Esophagus mucosa (tissue), 1 donor: ENCODE results near the gene KCNN2. TPM values are rescaled to one million over a fixed set of nuclear protein-coding genes. Genes with fewer than 3 reads are reported as not detected.
"Not testable (repeated sequence)": the region's sequence is repeated elsewhere in the genome, so short reads cannot be mapped to it uniquely, and the experiment has no call there.

Experiments
- ATAC-seq: fragments of 200-7000 bp; cut with Tn5 transposase; one replicate; pipeline ENCODE4 v1.9.1; 2020
- total RNA-seq: library from RNA; stranded (reverse); gene quantifications from one replicate; pipeline ENCODE4 v1.2.4, GENCODE V29; 2023
- donor health status: DM: yes; HTN: yes; CAD: no.

KCNN2 gene
- total RNA-seq, 1 donor from 2014 or later: 0.36 TPM

DNA sequence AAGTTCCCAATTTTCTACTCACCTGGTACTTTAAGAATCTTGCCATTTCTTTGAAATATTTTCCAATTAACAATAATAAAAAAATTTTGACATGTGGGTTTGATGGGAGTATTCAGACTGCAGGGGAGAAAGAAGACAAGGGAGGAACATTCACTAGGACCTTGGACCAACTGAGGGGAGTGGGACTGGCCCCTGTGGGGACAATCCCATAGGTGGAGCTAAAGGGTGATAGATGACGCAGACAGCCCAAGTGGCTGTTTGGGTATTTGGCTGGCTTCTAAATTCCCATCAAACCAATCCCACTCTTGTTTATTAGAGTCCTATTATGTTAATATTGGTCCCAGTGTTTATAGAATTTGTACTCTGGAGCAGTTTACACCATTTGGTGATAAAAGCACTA is 65.3 kb downstream of the KCNN2 start:
- no peak for ATAC-seq

DNA sequence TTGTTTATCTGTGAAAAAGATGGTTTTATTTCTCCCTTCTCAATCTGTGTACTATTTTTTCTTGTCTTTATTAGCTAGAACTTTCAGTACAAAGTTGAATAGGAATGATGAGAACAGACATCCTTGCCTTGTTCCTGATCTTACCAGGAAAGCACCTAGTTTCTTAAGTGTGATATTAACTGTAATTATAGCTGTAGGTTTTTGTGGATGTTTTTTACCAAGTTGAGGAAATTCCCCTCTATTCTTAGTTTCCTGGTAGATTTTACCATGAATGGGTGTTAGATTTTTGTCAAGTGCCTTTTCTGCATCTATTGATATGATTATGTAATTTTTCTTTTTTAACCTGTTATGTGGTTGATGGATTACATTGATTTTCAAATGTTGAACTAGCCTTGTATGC is 68.7 kb downstream of the KCNN2 start:
- ATAC-seq: no peak

DNA sequence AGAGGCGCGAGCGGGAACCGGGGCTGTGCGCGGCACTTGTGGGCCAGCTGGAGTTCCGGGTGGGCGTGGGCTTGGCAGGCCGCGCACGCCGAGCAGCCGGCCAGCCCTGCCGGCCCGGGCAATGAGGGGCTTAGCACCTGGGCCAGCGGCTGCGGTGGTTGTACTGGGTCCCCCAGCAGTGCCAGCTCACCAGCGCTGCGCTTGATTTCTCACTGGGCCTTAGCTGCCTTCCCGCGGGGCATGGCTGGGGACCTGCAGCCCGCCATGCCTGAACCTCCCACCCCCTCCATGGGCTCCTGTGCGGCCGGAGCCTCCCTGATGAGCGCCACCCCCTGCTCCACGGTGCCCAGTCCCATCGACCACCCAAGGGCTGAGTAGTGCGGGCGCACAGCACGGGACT is 70.8 kb downstream of the KCNN2 start:
- ATAC-seq: not testable (repeated sequence)

DNA sequence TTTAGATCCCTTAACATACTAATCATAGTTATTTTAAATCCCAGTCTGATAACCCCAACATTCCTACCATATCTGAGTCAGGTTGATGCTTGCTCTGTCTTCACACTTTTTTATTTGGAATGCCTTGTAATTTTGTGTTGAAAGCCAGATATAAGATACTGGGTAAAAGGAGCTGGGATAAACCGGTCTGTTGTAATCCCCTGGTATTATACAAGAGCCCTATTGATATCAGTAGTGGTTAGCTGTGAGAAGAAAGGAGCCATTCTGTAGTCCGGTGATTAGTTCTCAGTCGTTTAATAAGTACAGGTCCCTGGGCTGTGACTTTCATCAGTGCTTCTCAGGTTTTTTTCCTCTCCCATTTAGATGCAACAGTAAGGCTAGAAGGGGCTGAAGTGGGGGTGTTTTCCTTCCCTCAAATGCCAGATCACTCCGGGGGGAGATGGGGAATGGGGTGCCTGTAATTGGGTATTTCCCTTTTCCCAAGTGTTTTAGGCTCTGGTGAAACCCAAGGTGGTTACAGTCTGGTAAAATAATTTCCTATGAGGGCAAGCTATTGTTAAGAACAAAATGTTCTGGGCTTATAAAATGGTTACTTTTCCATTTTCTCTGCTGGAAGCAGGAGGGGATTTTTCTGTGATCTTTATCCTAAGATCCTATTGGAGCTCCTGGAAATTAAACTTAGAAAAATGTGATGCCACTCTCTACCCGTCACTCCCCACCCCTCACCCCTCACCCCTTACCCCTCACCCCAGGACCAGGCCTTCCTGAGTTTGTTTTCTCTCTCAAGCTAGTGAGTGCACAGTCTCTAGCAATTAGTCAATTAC is 72.7 kb downstream of the KCNN2 start:
- ATAC-seq: no peak

DNA sequence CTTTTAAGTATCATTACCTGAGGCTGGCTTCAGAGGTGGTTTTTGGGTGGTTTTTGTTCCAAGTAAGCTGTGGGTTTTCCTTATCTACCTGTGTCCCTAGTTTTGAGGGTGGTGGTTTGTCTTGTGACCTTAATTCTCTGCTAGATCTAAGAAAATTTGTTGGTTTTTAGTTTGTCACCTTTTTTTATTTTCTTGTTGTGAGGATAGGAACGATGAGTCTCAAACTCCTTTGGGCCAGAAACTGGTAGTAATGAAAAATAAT is 73.3 kb downstream of the KCNN2 start:
- ATAC-seq: no peak

DNA sequence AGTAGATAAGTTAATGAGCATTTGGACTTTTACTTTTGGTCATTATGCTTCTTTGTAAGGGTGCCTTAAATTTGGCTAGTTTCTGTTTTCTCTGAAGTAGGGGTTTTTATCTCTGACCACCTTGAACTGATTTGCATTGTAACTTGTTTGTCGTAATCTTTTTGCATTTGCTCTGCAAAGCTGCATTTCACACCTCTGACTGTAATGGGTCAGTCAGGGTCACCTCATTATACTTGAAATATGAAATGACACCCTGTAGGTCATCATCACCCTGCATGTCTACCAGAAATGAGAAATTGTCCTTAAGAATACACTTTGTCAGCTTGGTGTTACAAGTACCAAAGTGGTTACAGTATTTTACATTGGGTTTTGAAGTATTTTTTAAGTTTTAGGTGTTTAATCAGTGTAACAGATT is 74.0 kb downstream of the KCNN2 start:
- ATAC-seq: no peak

DNA sequence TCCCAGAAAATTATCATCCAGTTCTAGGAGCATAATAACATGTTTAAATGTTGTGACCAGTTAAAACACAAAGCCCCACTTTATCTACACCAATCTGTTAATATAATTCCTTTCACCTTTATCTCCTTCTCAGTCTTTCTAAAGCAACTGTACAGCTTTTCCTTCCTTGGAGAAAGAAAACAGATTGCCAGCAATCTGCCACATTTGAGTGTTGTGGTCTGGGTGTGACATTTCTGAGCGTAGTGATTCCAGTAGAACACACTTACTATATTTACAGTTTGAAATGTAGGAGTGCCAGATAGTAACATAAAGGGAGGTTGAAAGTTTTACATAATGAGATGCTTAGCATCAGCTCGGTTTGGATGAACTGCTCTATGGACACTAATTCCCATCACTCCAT is 76.1 kb downstream of the KCNN2 start:
- no peak for ATAC-seq

DNA sequence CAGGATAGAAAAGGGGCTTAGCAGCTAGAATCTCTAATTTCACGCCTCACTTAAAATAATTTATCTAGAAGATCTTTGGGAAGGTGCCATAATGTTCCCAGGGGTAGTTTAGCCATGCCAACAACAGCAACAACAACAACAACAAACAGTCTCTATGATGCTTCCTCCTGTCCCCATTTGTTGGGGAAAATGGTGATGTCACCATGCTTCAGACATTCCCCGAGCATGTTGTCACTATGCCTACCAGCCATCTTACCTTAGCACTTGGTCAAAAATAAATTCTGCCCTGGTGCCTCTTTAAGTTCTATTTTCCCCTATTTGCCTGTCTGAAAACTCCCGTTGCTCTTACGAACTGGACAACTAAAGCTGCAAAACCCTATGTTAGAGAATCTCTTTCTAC is 76.6 kb downstream of the KCNN2 start:
- ATAC-seq: no peak

DNA sequence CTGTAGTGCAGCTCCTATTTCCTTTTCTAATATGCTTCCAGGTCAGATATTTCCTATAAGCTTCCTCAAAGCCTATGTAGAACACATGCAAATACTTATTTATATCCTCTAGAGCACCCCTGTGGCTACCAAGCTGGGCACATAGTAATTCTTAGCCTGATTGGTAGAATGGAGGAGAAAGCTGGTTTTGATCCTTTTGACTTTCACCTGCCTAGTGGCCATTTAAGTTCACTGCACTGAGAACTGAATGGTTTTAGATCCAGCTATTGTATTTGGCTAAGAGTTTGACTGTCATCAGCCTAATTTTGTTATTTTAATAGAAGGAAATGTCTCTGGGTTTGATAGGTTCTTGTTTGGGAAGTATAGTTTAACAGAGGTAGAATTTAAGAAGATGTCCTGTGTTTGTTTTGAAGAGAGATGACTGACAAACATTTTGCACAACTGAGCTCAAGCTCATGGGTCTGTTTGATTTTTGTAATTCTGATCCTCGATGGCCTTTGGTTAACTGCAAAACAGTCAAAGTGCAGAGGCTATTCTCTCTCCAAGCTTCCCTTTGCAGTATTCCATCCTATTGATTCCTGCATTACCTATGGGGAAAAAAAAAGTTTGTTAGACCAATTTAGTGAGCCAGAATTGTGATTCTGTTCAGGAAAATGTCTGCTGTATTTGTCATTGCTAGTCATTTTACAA is 85.4 kb downstream of the KCNN2 start:
- ATAC-seq: no peak

DNA sequence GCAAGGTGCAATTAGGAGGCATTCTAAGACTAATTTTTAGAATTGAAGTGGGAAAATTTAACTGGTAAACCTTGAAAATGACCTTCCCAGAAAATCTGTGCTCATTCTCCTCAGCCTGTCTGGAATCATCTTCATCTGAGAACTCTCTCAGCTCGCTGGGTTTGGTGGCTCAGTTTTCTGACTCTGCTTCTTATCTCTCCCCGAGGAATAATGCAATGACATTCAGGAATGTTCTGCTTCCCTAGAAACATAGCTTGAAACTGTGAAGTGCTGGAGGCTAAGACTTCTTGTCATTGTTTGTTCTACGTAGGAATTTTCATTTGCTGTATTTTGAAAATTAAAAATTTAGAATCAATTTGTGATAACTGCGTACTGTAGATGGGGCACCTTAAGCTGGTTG is 86.6 kb downstream of the KCNN2 start:
- no peak for ATAC-seq

DNA sequence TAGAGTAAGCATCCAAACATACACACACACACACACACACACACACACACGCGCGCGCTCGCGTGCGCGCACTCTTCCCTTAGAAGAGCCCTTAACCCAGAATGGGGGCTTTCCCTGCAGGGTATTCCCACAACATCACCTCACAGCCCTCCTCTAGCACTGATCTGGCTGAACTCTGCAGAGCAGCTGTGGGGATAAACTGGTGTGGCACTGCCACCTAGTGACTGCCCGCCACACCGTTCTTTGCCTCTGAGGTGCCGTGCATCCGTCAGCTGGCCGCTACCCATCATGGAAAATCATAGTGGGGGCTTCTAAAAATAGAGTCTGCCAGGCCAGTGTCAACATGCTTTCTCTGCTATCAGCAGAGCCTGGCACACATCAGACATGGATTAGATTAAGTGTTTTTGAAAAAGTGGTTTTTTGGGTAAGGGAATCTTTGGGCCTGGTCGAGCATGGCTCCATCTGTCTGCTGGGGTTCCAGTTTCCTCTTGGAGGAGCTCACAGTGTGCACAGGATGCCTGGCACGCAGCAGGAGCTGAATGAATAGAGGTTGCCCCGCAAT is 88.1 kb downstream of the KCNN2 start:
- ATAC-seq: peak; percentile 86

DNA sequence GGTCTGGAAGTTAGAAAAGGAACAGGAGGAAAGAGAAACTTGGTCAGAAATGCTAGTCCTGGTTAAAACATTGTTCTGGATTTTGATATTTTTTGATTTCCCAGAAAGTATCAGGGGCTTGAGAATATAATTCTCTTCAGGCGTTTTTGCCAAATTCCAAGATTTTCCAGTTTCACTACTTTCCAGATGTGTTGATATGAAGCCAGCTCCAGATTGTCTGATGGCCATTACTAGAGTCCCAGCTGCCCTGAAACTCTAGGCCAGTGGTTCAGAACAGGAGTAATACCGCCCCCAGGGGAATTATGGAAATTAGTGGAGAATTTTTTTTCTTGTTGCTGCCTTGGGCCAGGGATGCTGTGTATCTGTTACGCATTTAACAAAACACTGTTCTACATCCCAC is 88.6 kb downstream of the KCNN2 start:
- ATAC-seq: no peak

DNA sequence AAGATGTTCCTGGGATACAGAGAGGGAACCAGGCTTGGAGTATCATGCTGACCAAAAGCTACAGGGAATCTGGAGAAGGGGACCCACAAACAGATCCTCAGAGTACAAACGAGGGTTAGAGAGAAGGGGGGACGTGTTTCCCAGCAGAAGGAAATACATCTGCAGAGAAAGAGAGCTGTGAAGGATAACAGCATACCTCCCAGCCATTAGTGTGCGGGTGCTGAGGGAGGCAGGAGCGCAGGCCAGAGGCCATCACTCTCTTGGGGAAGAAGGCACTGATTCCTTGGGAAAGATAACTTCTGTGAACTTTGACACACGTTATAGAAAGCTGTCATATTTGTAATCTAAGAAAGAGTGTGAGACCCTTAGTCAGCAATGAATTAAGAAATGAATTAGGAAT is 96.9 kb downstream of the KCNN2 start:
- ATAC-seq: no peak

DNA sequence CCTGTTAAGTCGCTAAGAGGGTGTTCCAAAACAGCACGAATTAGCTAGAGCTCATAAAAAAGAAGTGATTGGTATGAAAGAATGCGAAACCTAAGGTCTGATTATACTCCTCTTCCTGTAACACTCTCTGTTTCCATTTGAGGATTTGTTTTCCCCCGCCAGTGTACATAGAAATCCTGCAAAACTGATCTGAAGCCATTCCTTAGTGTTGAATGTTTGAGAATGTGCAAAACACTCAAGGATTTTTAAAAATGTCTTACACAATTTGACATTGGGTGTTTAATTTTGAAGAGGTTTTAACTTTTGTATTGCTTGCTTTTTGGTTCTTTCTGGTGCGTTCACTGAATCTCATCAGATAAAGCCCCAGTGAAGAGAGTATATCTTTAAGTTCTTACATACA is 105.3 kb downstream of the KCNN2 start:
- ATAC-seq: no peak

DNA sequence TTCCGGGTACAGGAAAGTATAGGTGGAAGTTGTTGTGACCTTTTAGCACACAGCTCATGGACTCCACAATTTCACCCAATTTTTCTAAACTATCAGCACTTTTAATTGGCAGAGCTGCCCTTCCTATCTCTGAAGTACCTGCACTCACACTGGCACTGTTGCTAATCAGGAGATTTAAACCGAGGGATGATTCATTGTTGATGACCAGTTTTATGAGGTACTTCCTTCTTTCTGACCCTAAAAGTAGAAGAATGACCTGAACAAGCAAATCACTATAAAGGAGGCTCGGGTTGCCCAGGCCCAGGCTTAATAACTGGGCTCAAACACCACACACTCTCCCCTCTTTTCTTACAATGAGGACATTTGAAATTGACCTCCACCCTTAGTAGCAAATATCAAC is 105.9 kb downstream of the KCNN2 start:
- ATAC-seq: no peak

DNA sequence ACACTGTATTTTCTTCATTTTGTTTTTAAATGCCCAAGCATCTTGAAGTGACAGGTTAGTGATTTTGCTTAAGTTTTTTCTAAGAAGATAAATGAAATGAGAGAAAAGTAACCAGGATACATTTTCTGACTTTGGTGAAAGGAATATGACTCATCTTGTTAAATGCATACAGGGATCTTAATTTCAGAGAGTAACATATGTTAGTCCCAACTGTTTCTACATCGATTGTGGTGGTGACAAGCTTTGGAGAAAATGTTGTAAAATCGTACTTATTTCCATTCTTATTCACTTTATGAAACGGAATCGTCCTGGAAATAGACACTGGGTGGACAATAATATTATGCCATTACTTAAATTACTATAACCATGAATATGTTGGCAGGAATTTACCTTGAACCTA is 107.5 kb downstream of the KCNN2 start:
- ATAC-seq: no peak

DNA sequence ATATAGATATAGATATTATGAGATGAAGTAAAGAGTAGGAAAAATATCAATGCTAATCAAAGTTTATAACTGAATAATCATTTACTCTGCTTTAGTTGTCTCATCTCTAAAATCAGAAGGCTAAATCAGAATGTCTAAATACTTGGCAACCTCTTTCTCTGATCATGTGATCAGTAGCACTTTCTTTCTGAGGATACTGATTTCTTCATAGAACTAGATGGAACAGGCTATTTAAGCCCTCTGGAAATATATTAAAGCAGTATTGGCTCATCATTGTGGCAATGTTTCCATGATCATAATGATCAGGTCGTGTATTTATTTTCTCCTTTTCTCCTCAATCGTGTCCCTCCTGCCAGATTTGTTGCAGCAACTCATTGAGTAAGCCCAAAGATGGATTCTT is 109.7 kb downstream of the KCNN2 start:
- no peak for ATAC-seq

DNA sequence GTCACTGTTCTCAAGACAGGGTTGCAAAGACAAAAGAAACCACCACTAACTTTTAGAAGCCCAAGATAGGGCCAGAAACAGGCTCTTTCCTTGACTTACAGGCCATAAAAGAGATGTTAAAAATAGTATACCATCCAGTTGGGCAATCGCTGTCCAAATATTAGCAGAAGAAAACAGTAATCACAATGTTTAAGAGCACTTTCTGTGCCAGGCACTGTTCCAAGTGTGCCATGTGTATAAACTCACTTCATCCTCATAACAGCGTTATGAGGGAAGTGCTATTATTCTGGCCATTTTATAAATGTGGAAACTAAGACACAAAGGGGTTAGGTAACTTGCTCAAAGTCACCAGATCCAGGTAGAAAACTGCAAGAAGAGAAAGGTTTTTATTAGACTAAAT is 111.7 kb downstream of the KCNN2 start:
- ATAC-seq: no peak

DNA sequence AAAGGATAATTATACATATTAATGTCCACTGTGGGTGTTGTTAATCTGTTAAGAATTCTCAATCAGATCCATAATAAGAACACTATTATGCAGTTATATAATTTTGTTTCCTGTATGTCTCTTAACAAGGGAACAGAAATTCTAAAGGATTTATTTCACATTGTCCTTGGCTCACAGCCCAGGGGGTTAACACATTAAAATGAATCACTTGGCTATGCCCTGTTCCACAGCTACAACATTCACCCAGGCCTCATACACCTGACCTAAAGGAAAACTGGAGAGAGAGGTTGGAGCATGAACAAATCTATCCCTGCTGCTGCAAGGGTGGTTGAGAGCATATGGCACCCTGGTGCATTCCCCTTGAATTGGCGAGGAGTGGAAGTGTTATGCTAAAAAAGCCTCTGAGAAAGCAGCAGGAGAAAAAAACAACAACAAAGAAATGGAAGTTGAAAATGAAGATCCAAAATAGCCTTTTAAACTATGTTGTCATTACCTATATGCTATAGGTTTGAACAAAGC is 116.0 kb downstream of the KCNN2 start:
- ATAC-seq: no peak

DNA sequence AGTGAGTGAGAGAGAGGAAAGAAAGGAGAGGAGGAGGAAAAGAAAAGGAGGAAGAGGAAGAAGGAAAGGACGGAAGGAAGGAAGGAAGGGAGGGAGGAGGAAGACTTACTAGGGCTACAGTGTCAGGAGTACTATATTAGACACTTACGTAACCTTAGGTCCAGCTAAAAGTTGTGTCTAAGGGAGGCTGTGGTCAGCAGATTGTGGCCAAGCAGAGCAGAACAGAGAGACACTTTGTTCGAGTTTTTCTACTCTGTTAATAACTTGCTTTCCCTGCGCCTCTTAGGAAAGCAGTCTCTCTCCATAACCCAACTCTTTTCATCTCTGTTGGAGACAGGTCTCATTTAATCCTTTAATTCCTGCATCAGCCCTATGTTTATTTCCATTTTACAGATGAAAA is 138.9 kb downstream of the KCNN2 start:
- no peak for ATAC-seq

DNA sequence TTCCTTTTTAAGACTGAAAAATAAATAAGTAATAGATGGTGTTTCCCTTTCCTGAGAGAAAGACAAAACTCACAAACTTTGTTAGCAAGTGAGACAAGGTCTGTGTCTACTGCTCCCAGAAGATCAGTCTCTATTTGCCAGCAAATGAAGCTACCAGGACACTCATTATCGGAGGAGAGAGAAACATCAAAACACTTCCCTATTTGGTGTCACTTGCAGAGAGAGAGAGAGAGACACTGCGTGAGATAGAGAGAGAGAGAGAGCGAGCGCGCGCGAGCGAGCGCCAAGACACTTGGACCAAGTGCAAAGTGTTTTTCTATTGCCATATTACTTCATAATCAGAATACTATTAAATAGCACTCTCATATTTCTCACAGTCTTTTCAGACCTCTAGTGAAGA is 142.7 kb downstream of the KCNN2 start:
- no peak for ATAC-seq

DNA sequence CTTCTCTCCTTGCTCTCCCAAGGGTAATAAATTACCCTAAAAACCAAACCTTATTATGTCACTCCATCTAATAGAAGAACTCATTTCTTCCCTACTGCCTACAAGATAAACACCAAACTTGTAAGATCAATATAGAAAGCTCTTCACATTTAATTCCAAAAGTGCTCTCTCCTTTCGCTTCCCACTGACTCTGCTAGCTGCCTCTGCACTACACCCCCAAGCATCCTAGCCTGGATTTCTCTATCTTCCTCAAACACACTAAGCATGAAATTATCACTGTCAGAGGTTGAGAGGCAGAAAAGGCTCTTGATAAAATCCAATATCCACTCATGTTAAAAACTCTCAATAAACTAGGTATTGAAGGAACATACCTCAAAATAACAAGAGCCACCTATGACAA is 162.4 kb downstream of the KCNN2 start:
- no peak for ATAC-seq

DNA sequence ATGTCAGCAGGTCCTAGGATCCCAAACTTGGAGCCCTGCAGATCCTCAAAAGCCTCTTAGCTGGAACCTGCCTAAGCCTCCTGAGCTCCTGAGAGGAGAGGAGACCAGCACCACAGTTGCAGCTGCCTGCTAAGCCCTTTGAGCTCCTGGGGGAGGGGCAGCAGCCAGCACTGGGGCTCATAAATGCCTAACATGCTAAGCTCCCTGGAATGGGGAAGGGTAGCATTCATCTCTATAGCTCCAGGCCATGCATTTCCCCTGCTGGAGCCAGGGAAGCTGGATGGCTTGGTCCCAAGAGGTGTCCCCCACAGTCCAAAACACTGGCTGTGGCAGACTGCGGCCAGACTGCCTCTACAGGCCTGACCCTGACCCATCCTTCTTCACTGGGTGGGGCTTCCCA is 182.7 kb downstream of the KCNN2 start:
- no peak for ATAC-seq
